ENCODE data around the gene FNIP1.
"Not testable (repeated sequence)": the region's sequence is repeated elsewhere in the genome, so short reads cannot be mapped to it uniquely, and the experiment has no call there.

The FNIP1 gene

GRCh38 chr5:131635684-131636572 is 160.9 kb downstream of the FNIP1 start:
- no peak for DNase-seq

DNA sequence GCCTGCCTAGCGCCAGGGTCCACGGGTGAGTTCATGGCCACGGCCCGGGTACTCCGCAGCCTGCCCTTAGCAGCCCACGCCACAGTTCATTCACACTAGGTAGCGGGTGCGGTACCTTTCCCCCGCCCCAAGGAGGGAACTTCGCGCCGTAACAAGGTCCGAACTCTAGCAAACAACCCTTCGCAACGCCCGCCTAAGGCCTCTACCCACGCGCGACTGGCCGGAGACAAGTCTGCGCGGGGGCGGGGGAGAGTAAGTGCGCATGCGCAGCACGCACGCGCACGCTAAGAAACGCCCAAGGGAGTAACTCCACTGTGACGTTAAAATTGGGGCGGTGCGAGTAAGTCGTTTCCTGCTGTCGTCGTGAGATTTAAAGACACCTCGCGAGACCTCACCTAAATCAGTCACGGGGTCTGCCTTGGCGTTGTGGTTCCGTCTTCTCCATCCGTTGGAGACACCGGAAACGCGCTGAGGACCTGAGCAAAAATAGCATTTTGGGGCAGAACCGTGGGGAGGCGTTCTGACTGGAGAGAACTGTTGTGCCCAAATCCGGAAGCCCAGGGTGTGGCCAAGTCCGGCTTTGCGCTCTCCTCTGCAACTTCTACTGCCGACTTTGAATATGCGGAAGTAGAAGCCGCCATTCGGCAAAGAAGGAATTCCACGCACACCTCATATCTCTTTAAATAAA is 161.7 kb downstream of the FNIP1 start, which contains the start of gene RAPGEF6:
Gene RAPGEF6 (minus strand): TSS at position 234 of the 688 bp plus-strand sequence. CDS start 199 bp downstream, at position 35.
- peak; percentile 94 for DNase-seq

DNA sequence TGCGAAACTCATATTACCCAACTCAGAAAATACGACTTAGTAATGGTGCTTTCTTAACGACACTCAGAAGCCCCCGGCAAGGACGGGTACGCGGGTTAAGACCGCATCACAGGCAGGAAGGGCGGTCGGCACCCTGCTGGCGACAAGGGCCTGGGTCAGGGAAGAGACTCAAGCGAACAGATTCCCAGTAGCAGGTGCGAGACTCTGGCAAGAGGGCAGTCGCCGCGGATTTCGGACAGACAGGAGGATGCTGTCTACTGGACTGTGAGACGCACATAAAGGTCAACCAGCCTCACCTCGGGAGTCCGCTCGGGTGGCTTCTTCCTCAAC is 162.2 kb downstream of the FNIP1 start:
- no peak for DNase-seq

GRCh38 chr5:131634238-131634637 is 162.6 kb downstream of the FNIP1 start:
- DNase-seq: no peak

DNA sequence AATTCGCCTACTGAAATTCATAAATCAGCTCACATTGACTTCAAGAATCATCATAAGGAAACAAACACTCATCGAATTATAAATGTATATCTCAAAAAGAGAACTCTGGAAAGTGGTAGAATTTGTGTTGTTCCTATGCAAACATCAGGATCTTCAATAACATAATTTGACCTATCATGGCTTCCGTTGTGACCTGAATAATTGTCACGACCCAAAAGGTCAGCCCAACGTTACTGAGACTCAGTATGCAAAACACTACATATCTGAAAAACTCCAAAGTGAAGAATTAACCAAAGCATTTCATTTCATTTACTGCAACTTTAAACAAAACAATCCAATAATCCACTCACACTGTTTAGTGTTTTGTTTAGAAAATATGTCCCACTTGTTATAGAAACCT is 163.0 kb downstream of the FNIP1 start:
- DNase-seq: no peak

DNA sequence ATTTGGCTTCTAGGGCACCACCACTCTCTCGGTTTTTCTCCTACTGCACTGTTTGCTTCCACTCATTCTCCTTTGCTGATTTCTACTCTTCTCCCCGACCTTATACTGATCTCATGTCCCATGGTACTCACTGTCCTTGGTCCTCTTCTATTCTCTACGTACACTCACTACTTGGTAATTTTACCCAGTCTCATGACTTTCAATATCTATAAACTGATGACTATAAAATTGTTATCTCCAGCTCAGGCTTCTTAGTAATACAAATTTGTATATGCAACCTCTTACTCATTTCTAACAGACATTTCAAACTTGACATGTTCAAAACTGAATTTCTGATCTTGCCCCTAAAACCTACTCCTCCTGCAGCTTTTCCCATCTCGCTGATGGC is 165.9 kb downstream of the FNIP1 start:
- no peak for DNase-seq

DNA sequence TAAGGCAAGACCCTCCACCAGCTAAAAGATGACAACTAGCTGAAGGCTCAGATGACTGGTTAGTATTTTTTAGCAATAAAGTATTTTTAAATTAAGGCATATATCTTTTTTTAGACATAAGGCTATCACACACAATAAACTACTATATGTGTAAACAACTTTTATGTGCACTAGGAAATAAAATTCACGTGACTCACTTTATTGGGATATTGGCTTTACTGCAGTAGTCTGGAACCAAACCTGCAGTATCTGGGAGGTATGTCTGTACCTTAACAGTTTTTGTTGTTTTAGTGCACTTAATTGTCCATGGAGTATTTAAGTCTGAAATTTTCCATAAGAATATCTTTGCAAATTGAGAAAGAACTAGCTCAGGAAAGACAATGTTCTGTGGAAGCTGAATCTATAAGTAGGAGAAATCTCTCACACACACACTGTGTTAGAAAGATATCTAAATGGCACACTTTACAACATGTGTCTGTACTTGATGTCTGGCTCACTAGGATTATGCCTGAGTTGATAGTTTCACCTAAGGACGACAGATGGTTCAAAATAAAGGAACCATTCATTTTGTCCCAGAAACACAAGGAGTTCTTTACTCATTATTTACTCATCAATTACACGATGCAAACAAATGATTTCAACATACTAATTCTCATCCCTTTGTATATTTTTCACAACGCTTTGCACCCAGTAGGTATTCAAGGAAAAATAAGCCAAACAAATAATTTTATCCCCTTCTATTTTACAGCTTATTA is 166.4 kb downstream of the FNIP1 start:
- DNase-seq: no peak

GRCh38 chr5:131628990-131629389 is 167.8 kb downstream of the FNIP1 start:
- no peak for DNase-seq

- no peak for DNase-seq
Measured at GRCh38 chr5:131627207-131627865, 169.5 kb downstream of the FNIP1 start.

- DNase-seq: no peak
Measured at GRCh38 chr5:131622633-131623032, 174.2 kb downstream of the FNIP1 start.

DNA sequence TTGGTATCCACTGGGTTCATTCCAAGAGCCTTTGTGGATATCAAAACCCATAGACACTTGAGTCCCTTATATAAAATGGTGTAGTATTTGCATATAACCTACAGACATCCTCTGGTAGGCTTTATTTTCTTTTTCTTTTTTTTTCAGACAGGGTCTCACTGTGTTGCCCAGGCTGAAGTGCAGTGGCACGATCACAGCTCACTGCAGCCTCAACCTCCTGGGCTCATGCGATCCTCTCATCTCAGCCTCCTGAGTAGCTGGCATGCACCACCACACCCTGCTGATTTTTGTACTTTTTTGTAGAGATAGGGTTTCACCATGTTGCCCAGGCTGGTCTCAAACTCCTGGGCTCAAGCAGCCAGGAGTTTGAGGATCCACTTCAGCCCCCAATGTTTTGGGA is 175.7 kb downstream of the FNIP1 start:
- not testable (repeated sequence) for DNase-seq

GRCh38 chr5:131619102-131619501 is 177.7 kb downstream of the FNIP1 start:
- DNase-seq: no peak

DNA sequence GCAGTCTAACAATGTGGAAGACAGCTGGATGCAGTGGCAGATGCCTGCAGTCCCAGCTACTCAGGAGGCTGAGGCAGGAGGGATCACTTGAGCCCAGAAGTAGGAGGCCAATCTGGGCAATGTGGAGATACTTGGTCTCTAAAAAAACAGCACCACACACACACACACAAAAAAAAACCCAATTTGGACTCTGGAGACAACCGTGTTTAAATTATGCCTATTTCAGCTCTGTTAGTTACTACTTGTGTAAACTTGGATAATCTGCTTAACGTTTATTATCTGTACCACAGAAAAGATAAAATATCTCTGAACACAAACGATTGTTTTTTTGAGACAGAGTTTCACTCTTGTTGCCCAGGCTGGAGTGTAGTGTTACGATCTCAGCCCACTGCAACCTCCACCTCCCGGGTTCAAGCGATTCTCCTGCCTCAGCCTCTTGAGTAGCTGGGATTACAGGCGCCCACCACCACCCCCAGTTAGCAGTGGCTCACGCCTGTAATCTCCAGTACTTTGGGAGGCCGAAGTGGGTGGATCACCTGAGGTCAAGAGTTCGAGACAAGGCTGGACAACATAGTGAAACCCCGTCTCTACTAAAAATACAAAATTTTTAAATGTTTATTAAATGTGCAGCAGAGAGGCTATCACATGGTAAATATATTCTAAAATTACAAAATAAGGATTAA is 179.5 kb downstream of the FNIP1 start:
- no peak for DNase-seq

DNA sequence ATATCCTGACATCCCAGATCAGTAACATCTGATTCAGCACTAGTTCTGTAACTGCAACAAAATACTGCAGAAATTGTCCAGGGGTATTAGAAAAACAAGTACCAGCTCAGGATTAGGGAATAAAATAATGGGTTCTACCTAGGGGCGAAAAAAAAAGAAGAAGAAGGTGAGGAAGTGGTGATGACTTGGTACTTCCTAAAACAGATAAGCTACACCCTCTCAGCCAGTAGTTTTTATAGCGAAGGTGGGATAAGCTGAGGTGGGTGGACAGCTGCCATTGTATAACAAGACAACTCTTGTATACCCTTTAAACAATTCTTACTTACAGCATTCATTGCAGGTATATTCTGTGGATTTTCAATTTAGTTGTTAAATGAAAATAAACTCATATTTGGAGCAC is 180.9 kb downstream of the FNIP1 start:
- DNase-seq: no peak

DNA sequence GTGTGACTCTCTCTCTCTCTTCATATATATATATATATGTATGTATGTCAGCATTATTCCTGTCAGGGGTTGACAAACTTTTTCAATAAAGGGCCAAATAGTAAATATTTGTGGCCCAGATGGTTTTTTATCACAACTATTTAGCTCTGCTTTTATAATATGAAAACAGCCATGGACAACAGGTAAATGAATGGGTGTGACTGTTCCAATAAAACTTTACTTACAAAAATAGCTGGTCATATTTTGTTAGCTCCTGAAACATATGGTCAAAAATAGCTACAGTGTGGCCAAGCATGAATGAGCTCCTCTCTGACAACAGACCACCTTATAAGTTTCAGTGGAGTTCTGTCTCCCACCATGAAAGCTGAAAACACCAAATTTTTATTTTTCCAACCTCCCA is 183.4 kb downstream of the FNIP1 start:
- no peak for DNase-seq

GRCh38 chr5:131611064-131611381 is 185.8 kb downstream of the FNIP1 start:
- DNase-seq: no peak

DNA sequence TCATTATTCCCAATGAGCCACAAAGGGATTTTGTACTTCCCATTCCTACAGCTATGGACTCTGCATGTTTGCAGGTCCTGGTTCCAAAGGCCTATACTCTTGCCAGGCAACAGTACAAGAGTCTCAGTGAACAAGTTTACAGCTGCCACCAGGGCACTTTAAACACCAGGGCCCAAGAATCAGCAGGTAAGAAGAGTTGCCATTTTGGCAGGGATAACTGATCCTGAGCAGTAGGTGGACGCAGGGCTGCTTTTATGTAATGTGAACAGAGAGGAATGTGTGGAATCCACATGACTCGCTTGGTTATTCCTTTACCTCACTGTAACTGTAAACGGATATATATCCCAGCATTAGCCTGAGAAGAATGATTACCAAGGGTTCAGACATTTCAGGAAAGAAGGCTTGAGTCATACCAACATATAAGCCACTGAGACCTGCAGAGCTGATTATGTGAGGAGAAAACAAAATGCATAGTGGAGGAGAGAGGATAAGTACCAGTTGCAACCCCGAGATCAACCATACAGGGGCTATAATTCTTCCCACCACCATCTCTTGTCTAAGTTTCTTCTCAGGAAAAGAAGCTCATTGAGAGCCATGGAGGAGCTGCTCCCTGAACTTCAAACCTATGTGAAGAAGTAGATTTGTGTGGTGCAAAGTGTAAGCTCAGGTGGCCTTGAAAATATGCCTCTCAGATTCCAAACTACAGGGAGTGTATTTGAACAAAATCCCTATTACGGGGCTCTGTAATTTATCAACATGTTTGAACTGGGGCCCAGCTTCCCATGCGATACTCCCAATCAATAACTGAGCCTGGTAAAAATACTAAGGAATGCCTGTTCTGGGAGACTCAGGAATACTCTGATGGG is 186.4 kb downstream of the FNIP1 start:
- DNase-seq: no peak

- DNase-seq: no peak
Measured at GRCh38 chr5:131609774-131610173, 187.0 kb downstream of the FNIP1 start.

- DNase-seq: no peak
Measured at GRCh38 chr5:131608597-131608996, 188.2 kb downstream of the FNIP1 start.

DNA sequence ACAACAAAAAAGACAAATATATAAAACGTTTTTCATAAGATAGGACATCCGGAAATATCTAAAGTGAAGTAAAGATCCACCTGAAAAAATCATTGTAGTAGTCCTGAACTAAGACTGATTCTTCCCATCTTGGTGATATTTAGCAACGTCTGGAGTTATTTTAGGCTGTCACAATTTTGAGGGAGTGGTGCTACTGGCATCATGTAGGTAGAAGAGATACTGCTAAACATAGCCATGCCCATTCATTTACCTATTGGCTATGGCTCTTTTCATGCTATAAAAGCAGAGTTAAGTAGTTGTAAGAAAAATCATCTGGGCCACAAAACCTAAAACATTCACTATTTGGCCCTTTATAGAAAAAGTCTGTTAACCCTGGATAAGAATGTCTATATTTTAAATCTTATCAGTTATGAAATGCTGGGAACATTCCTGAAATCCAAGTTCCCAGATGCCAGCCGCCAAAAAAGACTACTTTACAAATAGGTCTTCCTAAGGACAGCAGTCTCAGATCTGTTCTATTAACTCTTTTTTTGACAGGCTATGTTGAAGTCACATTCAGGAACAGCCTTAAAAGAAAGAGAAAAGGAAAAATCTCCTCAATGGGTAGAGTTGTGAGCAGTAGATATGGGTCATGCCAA is 188.8 kb downstream of the FNIP1 start:
- DNase-seq: no peak

GRCh38 chr5:131607418-131607817 is 189.4 kb downstream of the FNIP1 start:
- DNase-seq: no peak
